Lung (tissue), 12 donors: ENCODE results near the gene NSD2. TPM values are rescaled to one million over a fixed set of nuclear protein-coding genes. Genes with fewer than 3 reads are reported as not detected.

Experiments used
- ATAC-seq: fragments of 200-7000 bp; cut with Tn5 transposase; one replicate; pipeline ENCODE4 v1.9.1; 2020; ENCODE audit warnings: moderate number of reproducible peaks; ENCODE audit not compliant: insufficient read depth, low FRiP score
- DNase-seq, 3 donors: peaks; one replicate each; pipeline ENCODE4 v3.0.0-alpha.2; 2013 to 2017
- H3K27ac ChIP-seq, 2 donors: one replicate each; pipeline ENCODE4 v1.5.1; 2013; ENCODE audit warnings: mild to moderate bottlenecking in 2 of 2, moderate library complexity in 2 of 2, control low read depth in 1 of 2, inconsistent platforms in 1 of 2, low read depth in 1 of 2, low read length in 1 of 2
- H3K27me3 ChIP-seq, 3 donors: one replicate each; pipeline ENCODE4 v1.5.1; 2013; ENCODE audit warnings: low read length in 2 of 3; ENCODE audit not compliant: control insufficient read depth in 3 of 3, insufficient read depth in 3 of 3
- H3K36me3 ChIP-seq, 4 donors: one replicate each; pipeline ENCODE4 v1.5.1; 2013; ENCODE audit warnings: low read length in 4 of 4, mild to moderate bottlenecking in 1 of 4, moderate library complexity in 1 of 4; ENCODE audit not compliant: control insufficient read depth in 4 of 4, insufficient read depth in 4 of 4
- H3K4me1 ChIP-seq, 5 donors: one replicate each; pipeline ENCODE4 v1.5.1; 2013; ENCODE audit warnings: low read length in 5 of 5, mild to moderate bottlenecking in 2 of 5, moderate library complexity in 1 of 5; ENCODE audit not compliant: control insufficient read depth in 5 of 5, insufficient read depth in 5 of 5
- H3K4me3 ChIP-seq: one replicate; pipeline ENCODE4 v1.5.1; 2013; ENCODE audit warnings: mild to moderate bottlenecking, control low read depth, moderate library complexity
- H3K9ac ChIP-seq, 2 donors: one replicate each; pipeline ENCODE4 v1.5.1; 2013; ENCODE audit warnings: low read length in 2 of 2, control low read depth in 1 of 2; ENCODE audit not compliant: insufficient read depth in 1 of 2
- H3K9me3 ChIP-seq, 4 donors: one replicate each; pipeline ENCODE4 v1.5.1; 2013; ENCODE audit warnings: low read length in 3 of 4, mild to moderate bottlenecking in 1 of 4, moderate library complexity in 1 of 4; ENCODE audit not compliant: control insufficient read depth in 4 of 4, insufficient read depth in 3 of 4
- CTCF ChIP-seq: IDR thresholded peaks from 2 replicates; pipeline ENCODE4 v1.5.1; 2012; ENCODE audit warnings: mild to moderate bottlenecking; ENCODE audit errors: control extremely low read depth, extremely low read depth
- WGBS, 2 donors: extraction: QIAGEN DNeasy Blood & Tissue Kit; methylation state at CpG; one replicate each; pipeline ENCODE4 v1.1.7; 2013; 5-methylcytosine and 5-hydroxymethylcytosine counted together
- polyA plus RNA-seq, 2 donors: library from polyadenylated mRNA; stranded (reverse); fragments of 200-250 nt; gene quantifications; one replicate each; pipeline ENCODE4 v1.2.1, GENCODE V29; 2013
- total RNA-seq, 2 donors: library from RNA; depleted of rRNA in 1 of 2; stranded (reverse); fragments of >200 nt in 1 of 2; gene quantifications; one replicate each; pipeline ENCODE4 v1.2.1, GENCODE V29; 2014 to 2021
- donor health status: control.
- donor health status: control.
- donor health status: Bipolar disorder and iron deficiency.
- donor health status: healthy.
- donor health status: DM: yes; HTN: yes; CAD: no.

The NSD2 gene
- total and polyA plus RNA-seq, 4 donors, result 12.7 to 66.2 (median 28.3) TPM

GRCh38 chr4:1989533-1990347 lies 118.5 kb downstream of the NSD2 start:
- TF ChIP-seq CTCF, result no peak
- 94% methylated on average over 33 of the region's 33 CpGs for WGBS, 2 donors

GRCh38 chr4:1990348-1990645 lies 119.1 kb downstream of the NSD2 start:
- Histone ChIP-seq H3K27ac (no peak overlapping the region), H3K4me3 (no peak overlapping the region), H3K9me3 (no peaks in the 10 kb centered on the region), H3K27me3 (no peaks in the 10 kb centered on the region), H3K9ac (no peak overlapping the region), H3K4me1 (no peaks in the 10 kb centered on the region), H3K36me3 (peaks cover 4 to 43% (median 15%) of the 10 kb centered on the region in 4 donors)
- no peak for TF ChIP-seq CTCF
- WGBS, 2 donors, result 92 to 93% methylated on average over 10 of the region's 10 CpGs
- ATAC-seq (no peak), DNase-seq (no peak)

More at GRCh38 chr4:1989533-1990347, 118.5 kb downstream of the NSD2 start:
- Histone ChIP-seq H3K4me3 (no peak overlapping the region), H3K4me1 (no peaks in the 10 kb centered on the region), H3K27me3 (no peaks in the 10 kb centered on the region), H3K9me3 (no peaks in the 10 kb centered on the region), H3K9ac (no peak overlapping the region), H3K27ac (no peak overlapping the region), H3K36me3 (peaks cover 4 to 48% (median 16%) of the 10 kb centered on the region in 4 donors)
- DNase-seq (no peak), ATAC-seq (no peak)

- DNase-seq, result no peak
- H3K9ac ChIP-seq, result no peak overlapping the region
Observed at GRCh38 chr4:1990676-1991075, 119.5 kb downstream of the NSD2 start.

More at GRCh38 chr4:1990676-1991075, 119.5 kb downstream of the NSD2 start:
- peaks cover 3 to 39% (median 13%) of the 10 kb centered on the region in 4 donors for H3K36me3 ChIP-seq
- ATAC-seq, result no peak
- H3K4me1 ChIP-seq, result no peaks in the 10 kb centered on the region
- H3K27me3 ChIP-seq, result no peaks in the 10 kb centered on the region
- 92 to 94% methylated on average over 5 of the region's 5 CpGs for WGBS, 2 donors
- TF ChIP-seq CTCF, result no peak
- no peaks in the 10 kb centered on the region for H3K9me3 ChIP-seq
- H3K4me3 ChIP-seq, result no peak overlapping the region
- no peak overlapping the region for H3K27ac ChIP-seq
